Suprapubic skin (tissue), 4 donors: ENCODE results near the gene LPP.

ENCODE experiments used
- EP300 ChIP-seq: sonication (generic); formaldehyde crosslinking; IDR thresholded peaks from one replicate; pipeline ENCODE4 v1.6.1; 2017; ENCODE audit warnings: antibody characterized with exemption
- POLR2A ChIP-seq, 2 donors: fragments of 450-650 bp; IDR thresholded peaks; one replicate each; pipeline ENCODE4 v1.6.1; 2017; ENCODE audit warnings: antibody characterized with exemption in 2 of 2, mild to moderate bottlenecking in 2 of 2, moderate library complexity in 2 of 2
- POLR2AphosphoS5 ChIP-seq, 3 donors: sonication (generic); formaldehyde crosslinking; IDR thresholded peaks; one replicate each; pipeline ENCODE4 v1.6.1; 2017; ENCODE audit warnings: antibody characterized with exemption in 3 of 3
- TF ChIP-seq, protein P1 (sequence below), 2 donors: fragments of 200-600 bp in 1 of 2; fragments of 450-650 bp in 1 of 2; sonication (generic) in 1 of 2; IDR thresholded peaks; one replicate each; pipeline ENCODE4 v1.5.1; 2016 to 2019; ENCODE audit warnings: antibody characterized with exemption in 2 of 2, mild to moderate bottlenecking in 1 of 2, moderate library complexity in 1 of 2

DNA sequence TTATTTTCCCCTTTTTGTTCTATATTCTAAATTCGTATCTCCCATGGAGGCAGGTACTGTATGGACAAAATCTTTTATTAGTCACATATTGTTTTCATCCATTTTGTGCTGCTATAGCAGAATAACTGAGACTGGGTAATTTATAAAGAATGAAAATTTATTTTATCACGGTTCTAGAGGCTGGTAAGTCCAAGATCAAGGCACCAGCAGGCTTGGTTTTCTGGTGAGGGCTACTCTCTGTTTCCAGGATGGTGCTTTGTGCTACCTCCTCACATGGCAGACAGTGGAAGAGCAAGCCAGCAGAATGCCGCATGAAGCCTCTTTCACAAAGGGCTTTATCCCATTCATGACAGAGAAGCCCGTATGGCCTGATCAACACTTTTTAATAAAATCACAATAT lies 595.9 kb downstream of the LPP start:
- TF ChIP-seq POLR2AphosphoS5 (IDR thresholded peaks at IDR 0.05) (no peak), POLR2A (IDR thresholded peaks at IDR 0.05) (no peak), EP300 (no peak)
- TF ChIP-seq, protein P1, sequence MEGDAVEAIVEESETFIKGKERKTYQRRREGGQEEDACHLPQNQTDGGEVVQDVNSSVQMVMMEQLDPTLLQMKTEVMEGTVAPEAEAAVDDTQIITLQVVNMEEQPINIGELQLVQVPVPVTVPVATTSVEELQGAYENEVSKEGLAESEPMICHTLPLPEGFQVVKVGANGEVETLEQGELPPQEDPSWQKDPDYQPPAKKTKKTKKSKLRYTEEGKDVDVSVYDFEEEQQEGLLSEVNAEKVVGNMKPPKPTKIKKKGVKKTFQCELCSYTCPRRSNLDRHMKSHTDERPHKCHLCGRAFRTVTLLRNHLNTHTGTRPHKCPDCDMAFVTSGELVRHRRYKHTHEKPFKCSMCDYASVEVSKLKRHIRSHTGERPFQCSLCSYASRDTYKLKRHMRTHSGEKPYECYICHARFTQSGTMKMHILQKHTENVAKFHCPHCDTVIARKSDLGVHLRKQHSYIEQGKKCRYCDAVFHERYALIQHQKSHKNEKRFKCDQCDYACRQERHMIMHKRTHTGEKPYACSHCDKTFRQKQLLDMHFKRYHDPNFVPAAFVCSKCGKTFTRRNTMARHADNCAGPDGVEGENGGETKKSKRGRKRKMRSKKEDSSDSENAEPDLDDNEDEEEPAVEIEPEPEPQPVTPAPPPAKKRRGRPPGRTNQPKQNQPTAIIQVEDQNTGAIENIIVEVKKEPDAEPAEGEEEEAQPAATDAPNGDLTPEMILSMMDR (IDR thresholded peaks at IDR 0.05) = no peak
